Stimulated activated CD8-positive, alpha-beta memory T cell treated with anti-CD3 and anti-CD28 coated beads, Interleukin-7, amount 100 ng/mL, for 4 hours (primary cell): ENCODE results near the gene SS18.

ENCODE experiments used
- DNase-seq, 2 donors: peaks; one replicate each; pipeline ENCODE4 v3.0.0-alpha.2; 2020; ENCODE audit warnings: low read depth in 2 of 2

The SS18 gene

GRCh38 chr18:26071725-26072124 is 18.7 kb downstream of the SS18 start:
- no peak for DNase-seq

- DNase-seq, result no peak
These were observed 19.4 kb downstream of the SS18 start for GRCh38 chr18:26071020-26071419.

- DNase-seq, result no peak
These were observed 31.1 kb downstream of the SS18 start for GRCh38 chr18:26059357-26059756.

GRCh38 chr18:26057344-26057773 is 33.1 kb downstream of the SS18 start:
- DNase-seq, result no peak

- no peak for DNase-seq
These were observed 34.1 kb downstream of the SS18 start for GRCh38 chr18:26056291-26056690.

- DNase-seq, result no peak
These were observed 37.9 kb downstream of the SS18 start for GRCh38 chr18:26052505-26052904.

GRCh38 chr18:26051843-26052242 is 38.6 kb downstream of the SS18 start:
- no peak for DNase-seq

- no peak for DNase-seq
These were observed 43.9 kb downstream of the SS18 start for GRCh38 chr18:26046419-26047077.

- DNase-seq, result no peak
These were observed 45.6 kb downstream of the SS18 start for GRCh38 chr18:26044807-26045206.

GRCh38 chr18:26040051-26040656 is 50.3 kb downstream of the SS18 start:
- no peak for DNase-seq

GRCh38 chr18:26039203-26039602 is 51.2 kb downstream of the SS18 start:
- no peak for DNase-seq

GRCh38 chr18:26036635-26037034 is 53.8 kb downstream of the SS18 start:
- no peak for DNase-seq

GRCh38 chr18:26034850-26035497 is 55.4 kb downstream of the SS18 start:
- DNase-seq, result no peak

GRCh38 chr18:26022585-26022984 is 67.8 kb downstream of the SS18 start:
- no peak for DNase-seq

- DNase-seq, result no peak
These were observed 69.2 kb downstream of the SS18 start for GRCh38 chr18:26021061-26021754.

GRCh38 chr18:26017929-26018328 is 72.5 kb downstream of the SS18 start:
- DNase-seq, result no peak

GRCh38 chr18:26014462-26014861 is 76.0 kb downstream of the SS18 start:
- no peak for DNase-seq

- no peak for DNase-seq
These were observed 81.8 kb downstream of the SS18 start for GRCh38 chr18:26008619-26009018.

- DNase-seq, result no peak
These were observed 82.3 kb downstream of the SS18 start for GRCh38 chr18:26008096-26008495.

- DNase-seq, result no peak
These were observed 84.5 kb downstream of the SS18 start for GRCh38 chr18:26005950-26006349.

GRCh38 chr18:26004832-26005231 is 85.6 kb downstream of the SS18 start:
- DNase-seq, result no peak

- no peak for DNase-seq
These were observed 86.6 kb downstream of the SS18 start for GRCh38 chr18:26003817-26004216.

- DNase-seq, result no peak
These were observed 87.1 kb downstream of the SS18 start for GRCh38 chr18:26003356-26003755.
